ENCODE results near the gene SLC30A2.

The SLC30A2 gene

DNA sequence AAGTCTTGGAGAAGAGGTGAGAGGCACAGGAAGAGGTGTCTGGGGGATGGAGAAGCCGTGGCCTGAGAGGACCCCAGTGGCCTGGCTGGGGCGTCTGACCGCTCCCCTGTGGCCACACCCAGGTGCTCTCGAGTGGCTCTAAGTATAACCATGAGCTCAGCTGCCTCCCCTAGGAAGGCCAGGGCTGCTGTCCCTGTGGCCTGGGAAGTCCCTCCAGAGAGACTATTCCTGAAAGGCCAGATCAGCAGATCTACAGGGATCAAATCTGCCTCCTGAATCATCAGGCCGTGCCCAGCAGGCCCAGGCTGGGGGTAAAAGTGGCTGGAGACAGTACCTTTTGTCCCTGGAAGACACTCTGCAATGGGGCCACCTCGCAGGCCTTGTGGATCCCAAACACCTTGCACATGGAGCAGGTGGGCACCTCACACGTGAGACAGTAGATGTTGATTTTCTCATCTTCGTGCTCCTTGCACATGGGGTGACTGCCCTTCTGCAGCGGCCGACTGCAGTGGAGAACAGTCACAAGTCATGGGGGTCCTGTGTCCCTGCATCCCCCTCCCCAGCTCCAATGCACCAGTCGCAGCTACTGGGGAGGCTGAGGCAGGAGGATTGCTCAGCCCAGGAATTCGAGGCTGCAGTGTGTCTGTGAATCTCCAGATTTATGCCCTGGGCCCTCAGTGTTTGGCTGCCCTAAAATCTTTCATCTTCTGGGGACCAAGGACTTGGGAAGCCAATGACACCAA lies 15.1 kb upstream of the SLC30A2 start:
- TF ChIP-seq, protein P1, sequence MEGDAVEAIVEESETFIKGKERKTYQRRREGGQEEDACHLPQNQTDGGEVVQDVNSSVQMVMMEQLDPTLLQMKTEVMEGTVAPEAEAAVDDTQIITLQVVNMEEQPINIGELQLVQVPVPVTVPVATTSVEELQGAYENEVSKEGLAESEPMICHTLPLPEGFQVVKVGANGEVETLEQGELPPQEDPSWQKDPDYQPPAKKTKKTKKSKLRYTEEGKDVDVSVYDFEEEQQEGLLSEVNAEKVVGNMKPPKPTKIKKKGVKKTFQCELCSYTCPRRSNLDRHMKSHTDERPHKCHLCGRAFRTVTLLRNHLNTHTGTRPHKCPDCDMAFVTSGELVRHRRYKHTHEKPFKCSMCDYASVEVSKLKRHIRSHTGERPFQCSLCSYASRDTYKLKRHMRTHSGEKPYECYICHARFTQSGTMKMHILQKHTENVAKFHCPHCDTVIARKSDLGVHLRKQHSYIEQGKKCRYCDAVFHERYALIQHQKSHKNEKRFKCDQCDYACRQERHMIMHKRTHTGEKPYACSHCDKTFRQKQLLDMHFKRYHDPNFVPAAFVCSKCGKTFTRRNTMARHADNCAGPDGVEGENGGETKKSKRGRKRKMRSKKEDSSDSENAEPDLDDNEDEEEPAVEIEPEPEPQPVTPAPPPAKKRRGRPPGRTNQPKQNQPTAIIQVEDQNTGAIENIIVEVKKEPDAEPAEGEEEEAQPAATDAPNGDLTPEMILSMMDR (conservative IDR thresholded peaks at IDR 0.05; ENCODE audit: low read depth, low read length), result no peak
- no peak for DNase-seq (ENCODE audit: low read depth)
- no peak overlapping the region for H3K4me3 ChIP-seq (ENCODE audit: low read depth, low read length)

DNA sequence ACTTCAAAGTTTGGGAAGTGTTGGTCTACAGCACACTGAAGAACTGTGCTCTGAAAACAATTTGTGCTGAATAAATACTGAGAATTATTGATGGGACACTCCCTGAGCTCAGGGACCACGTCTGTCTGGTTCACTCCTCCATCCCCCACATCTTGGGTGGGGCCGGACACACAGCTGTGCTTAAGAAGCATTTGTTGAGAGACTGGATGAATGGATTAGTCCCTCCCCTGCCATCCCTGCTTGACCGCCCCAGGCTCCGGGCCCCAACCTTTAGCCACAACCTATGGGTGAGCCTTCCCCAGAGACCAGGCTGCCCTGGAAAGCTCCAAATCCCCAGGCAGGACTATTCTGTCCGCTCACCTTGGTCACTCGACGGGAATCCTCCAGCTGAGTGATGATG lies 14.0 kb upstream of the SLC30A2 start:
- DNase-seq (ENCODE audit: low read depth), result no peak
- H3K4me3 ChIP-seq (ENCODE audit: low read depth, low read length), result no peak overlapping the region
- TF ChIP-seq, protein P1 (conservative IDR thresholded peaks at IDR 0.05; ENCODE audit: low read depth, low read length), result no peak

DNA sequence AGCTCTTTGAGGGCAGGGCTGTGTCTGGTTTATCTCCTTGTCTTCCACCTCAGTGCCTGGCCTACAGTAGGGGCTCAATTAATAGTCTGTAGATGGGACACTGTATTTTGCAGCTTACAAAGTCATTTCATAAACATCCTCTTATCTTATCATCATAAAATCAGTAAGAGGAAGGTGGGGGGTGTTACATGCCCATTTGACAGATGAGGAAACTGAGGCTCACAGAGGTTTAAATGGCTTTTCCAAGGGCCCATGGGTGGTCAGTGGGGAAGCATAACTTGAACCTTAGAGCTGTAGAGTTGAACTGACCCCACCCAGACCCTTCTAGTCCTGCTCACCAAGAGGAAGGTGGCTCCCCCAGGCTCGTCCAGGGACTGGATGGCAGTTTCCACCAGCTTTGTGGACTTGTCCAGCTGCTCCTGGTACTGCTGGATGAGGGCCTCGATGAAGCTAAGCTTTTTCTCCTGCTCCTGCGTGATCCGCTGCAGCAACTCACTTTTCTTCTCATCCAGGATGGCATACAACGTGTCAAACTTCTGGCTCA lies 12.2 kb upstream of the SLC30A2 start:
- no peak for DNase-seq (ENCODE audit: low read depth)
- TF ChIP-seq, protein P1 (conservative IDR thresholded peaks at IDR 0.05; ENCODE audit: low read depth, low read length), result no peak
- H3K4me3 ChIP-seq (ENCODE audit: low read depth, low read length), result no peak overlapping the region

DNA sequence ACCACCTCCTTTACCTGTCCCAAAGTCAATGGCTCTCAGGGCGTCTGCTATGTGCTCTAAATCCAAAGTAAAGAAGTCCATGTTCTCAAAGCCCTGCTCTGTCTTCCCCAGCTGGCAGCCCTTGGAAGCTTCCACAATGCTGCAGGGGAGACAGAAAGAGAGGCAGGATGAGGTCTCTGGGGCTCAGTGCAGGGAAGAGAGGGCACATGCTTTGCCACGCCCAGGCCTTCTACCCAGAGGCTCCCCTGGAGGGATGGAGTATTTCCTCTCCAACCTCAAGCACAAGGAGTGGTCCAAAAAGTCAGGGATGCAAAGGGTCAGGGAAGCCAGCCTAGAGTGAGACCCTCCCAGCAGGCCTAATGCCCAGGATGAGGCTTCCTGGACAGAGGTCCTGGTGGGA lies 11.3 kb upstream of the SLC30A2 start:
- no peak overlapping the region for H3K4me3 ChIP-seq (ENCODE audit: low read depth, low read length)
- TF ChIP-seq, protein P1 (conservative IDR thresholded peaks at IDR 0.05; ENCODE audit: low read depth, low read length), result no peak
- DNase-seq (ENCODE audit: low read depth), result no peak

DNA sequence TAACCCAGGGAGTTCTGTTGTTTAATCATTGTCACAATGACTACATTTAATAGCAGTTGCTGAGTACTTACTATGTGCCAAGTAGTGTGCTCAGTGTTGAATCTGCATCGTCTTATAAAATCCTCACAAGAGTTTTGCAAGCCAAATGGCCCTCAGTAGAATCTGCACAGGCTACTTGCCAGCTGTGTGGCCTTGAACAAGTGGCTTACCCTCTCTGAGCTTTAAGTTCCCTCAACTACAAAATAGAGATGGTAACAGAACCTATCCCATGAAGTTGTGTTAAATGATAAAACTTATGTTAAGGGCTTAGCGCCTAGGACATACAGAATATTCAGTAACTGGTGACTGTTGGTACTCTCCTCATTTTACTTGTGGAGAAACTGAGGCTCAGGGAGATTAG lies 9.1 kb upstream of the SLC30A2 start:
- TF ChIP-seq, protein P1 (conservative IDR thresholded peaks at IDR 0.05; ENCODE audit: low read depth, low read length), result no peak
- DNase-seq (ENCODE audit: low read depth), result no peak
- H3K4me3 ChIP-seq (ENCODE audit: low read depth, low read length), result no peak overlapping the region

DNA sequence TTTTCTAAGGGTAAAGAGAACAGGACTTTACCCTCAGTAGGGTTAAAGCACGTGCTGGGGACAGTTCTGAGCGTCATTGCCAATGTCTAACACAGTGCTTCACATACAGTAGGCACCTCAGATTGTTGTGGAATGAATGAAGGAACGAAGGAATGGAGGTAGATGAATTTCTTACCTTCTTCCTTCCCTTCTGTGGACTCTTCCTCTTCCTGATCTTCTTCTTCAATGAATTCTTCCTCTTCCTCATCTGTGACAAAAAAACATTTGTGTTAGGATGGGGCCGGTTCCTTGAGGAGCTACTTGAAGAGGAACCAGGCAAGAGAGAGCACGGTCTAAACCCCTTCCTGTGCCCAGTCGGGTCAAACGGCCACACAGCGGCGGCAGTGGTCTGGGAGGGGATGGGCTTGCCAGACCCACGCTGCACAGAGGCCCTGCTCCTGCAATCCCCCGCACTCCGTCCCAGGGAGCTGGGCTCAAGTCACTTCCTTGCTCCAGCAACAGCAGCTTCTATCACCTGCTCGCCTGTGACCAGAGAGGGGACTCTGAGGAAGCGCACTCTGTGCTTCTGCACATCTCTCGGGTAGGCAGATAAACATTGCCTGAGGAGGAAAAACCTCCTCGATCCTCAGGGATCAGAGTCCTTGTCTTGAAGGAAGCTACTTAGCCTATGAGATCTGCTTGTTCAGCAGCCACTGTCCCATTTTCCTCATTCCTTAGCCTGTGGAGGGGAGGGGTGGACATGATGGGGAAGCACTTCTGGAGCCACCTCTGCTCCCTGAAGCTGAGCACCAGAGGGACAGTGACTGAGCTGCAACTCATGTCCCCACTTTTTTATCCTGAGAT lies 8.0 kb upstream of the SLC30A2 start:
- TF ChIP-seq, protein P1 (conservative IDR thresholded peaks at IDR 0.05; ENCODE audit: low read depth, low read length), result no peak
- no peak overlapping the region for H3K4me3 ChIP-seq (ENCODE audit: low read depth, low read length)
- DNase-seq (ENCODE audit: low read depth), result no peak
